GM13977 (cell line): ENCODE data around the gene PRR18.

Source experiments
- DNase-seq: peaks from one replicate; pipeline ENCODE4 v3.0.0; 2012; ENCODE audit warnings: low spot score
- CTCF ChIP-seq: IDR thresholded peaks from 2 replicates; pipeline ENCODE4 v1.5.1; 2012; ENCODE audit warnings: mild to moderate bottlenecking, control low read depth; ENCODE audit not compliant: insufficient read depth; ENCODE audit errors: extremely low read depth, missing control alignments
- in situ Hi-C: fragments of 300-500 bp; cut with MboI; formaldehyde crosslinking; loops from one replicate; pipeline ENCODE4 v1.12.0; 2022; ENCODE audit warnings: low sequenced_read_pairs, low pct_unique_long_range_greater_than_20kb, mixed read lengths, inconsistent platforms; ENCODE audit not compliant: unreplicated experiment

PRR18 gene

GRCh38 chr6:166296035-166296883 lies 11.9 kb downstream of the PRR18 start:
- in situ Hi-C loops: no loop called here
- DNase-seq: no peak
- no peak for TF ChIP-seq CTCF

- in situ Hi-C loops: no loop called here
- no peak for DNase-seq
- TF ChIP-seq CTCF: no peak
Observed at GRCh38 chr6:166293731-166294584, 14.2 kb downstream of the PRR18 start.

- no peak for TF ChIP-seq CTCF
- DNase-seq: no peak
- in situ Hi-C loops: no loop called here
Observed at GRCh38 chr6:166289207-166290060, 18.8 kb downstream of the PRR18 start.

- no peak for DNase-seq
Observed at GRCh38 chr6:166286839-166287271, 21.3 kb downstream of the PRR18 start.

GRCh38 chr6:166285233-166285632 lies 23.0 kb downstream of the PRR18 start:
- no peak for DNase-seq
- no peak for TF ChIP-seq CTCF
- in situ Hi-C loops: no loop called here

More at GRCh38 chr6:166286839-166287271, 21.3 kb downstream of the PRR18 start:
- no peak for TF ChIP-seq CTCF
- in situ Hi-C loops: no loop called here

- no peak for TF ChIP-seq CTCF
- no peak for DNase-seq
- in situ Hi-C loops: no loop called here
Observed at GRCh38 chr6:166284640-166285039, 23.6 kb downstream of the PRR18 start.
